ENCODE data around the gene PRND.
"Not testable (repeated sequence)": the region's sequence is repeated elsewhere in the genome, so short reads cannot be mapped to it uniquely, and the experiment has no call there.

The PRND gene

GRCh38 chr20:4737857-4738627, 16.3 kb downstream of the PRND start:
- no peak for DNase-seq (ENCODE audit: low read depth)

- no peak for DNase-seq (ENCODE audit: low read depth)
These were observed 19.2 kb downstream of the PRND start for GRCh38 chr20:4740774-4741431.

- no peak for DNase-seq (ENCODE audit: low read depth)
These were observed 27.1 kb downstream of the PRND start for GRCh38 chr20:4748847-4749246.

GRCh38 chr20:4749326-4749725, 27.6 kb downstream of the PRND start:
- DNase-seq (ENCODE audit: low read depth): no peak

- no peak for DNase-seq (ENCODE audit: low read depth)
These were observed 28.7 kb downstream of the PRND start for GRCh38 chr20:4750381-4750780.

- not testable (repeated sequence) for DNase-seq (ENCODE audit: low read depth)
These were observed 37.6 kb downstream of the PRND start for GRCh38 chr20:4759100-4759884.

- DNase-seq (ENCODE audit: low read depth): no peak
These were observed 41.6 kb downstream of the PRND start for GRCh38 chr20:4763261-4763660.

- DNase-seq (ENCODE audit: low read depth): no peak
These were observed 42.2 kb downstream of the PRND start for GRCh38 chr20:4763723-4764510.

GRCh38 chr20:4764805-4765204, 43.1 kb downstream of the PRND start:
- DNase-seq (ENCODE audit: low read depth): no peak

- no peak for DNase-seq (ENCODE audit: low read depth)
These were observed 44.0 kb downstream of the PRND start for GRCh38 chr20:4765681-4766080.

GRCh38 chr20:4766631-4767030, 44.9 kb downstream of the PRND start:
- no peak for DNase-seq (ENCODE audit: low read depth)

- no peak for DNase-seq (ENCODE audit: low read depth)
These were observed 45.4 kb downstream of the PRND start for GRCh38 chr20:4767084-4767483.

- DNase-seq (ENCODE audit: low read depth): no peak
These were observed 47.6 kb downstream of the PRND start for GRCh38 chr20:4769328-4769727.

- DNase-seq (ENCODE audit: low read depth): no peak
These were observed 48.3 kb downstream of the PRND start for GRCh38 chr20:4770026-4770425.

GRCh38 chr20:4771004-4771403, 49.3 kb downstream of the PRND start:
- DNase-seq (ENCODE audit: low read depth): no peak

- no peak for DNase-seq (ENCODE audit: low read depth)
These were observed 50.4 kb downstream of the PRND start for GRCh38 chr20:4772132-4772531.

- DNase-seq (ENCODE audit: low read depth): not testable (repeated sequence)
These were observed 51.3 kb downstream of the PRND start for GRCh38 chr20:4773014-4773413.

- no peak for DNase-seq (ENCODE audit: low read depth)
These were observed 52.0 kb downstream of the PRND start for GRCh38 chr20:4773736-4774135.

- no peak for DNase-seq (ENCODE audit: low read depth)
These were observed 52.5 kb downstream of the PRND start for GRCh38 chr20:4774207-4774606.

GRCh38 chr20:4775322-4776078, 53.8 kb downstream of the PRND start:
- no peak for DNase-seq (ENCODE audit: low read depth)

- no peak for DNase-seq (ENCODE audit: low read depth)
These were observed 54.4 kb downstream of the PRND start for GRCh38 chr20:4776079-4776630.
